ENCODE data around the gene ME2.

GRCh38 chr18:50857694-50858093 is 21.2 kb upstream of the ME2 start:
- TF ChIP-seq CTCF (IDR thresholded peaks at IDR 0.05) (no peak), POLR2A (IDR thresholded peaks at IDR 0.05) (no peak)

All from tibial nerve (tissue), 3 donors.